Activated CD4-positive, alpha-beta T cell treated with anti-CD3 and anti-CD28 coated beads, Interleukin-2, amount 50 U/mL, for 1 hour (primary cell): ENCODE measurements around the gene IL22RA2.

ENCODE experiments used
- DNase-seq: peaks from one replicate; pipeline ENCODE4 v3.0.0-alpha.2; 2020

IL22RA2 gene

DNA sequence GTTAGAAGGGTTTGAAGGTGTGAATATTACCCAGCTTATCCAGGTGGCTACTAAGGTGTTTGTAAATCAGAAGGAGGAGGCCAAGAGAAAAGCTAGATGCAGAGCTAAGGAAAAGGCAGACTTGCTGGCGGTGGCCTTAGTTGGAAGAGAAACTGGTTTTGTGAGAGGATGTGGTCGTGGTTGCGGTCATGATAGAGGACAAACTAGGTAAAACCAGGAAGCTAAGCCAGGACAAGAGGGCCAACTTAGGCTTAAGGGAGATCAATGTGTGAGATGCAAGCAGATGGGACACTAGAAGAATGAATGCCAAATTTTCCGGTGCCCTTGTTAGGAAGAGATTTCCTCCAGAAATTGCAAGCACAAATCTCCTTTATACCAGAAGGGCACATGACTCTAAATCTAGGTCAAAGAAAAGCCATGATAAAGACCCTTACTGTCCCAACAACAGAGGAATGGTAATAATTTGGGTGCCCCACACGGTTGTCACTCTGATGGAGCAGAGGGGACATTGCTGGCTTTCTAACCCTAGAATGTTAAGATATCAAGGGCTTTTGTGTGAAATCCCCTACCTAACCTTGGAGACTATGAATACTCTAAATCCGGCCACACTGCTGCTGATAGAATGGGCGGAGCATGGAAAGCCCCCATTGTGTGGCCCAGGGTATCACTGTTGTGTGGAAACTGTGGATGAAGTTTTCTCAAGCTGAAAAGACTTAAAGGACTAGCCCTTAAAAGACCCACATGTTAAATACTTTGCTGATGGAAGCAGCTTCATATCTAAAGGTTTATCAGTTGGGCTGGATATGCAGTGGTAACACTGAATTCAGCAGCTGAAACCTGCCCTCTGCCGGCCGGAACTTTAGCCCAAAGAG is 7.8 kb downstream of the IL22RA2 start:
- DNase-seq: peak; percentile 24

DNA sequence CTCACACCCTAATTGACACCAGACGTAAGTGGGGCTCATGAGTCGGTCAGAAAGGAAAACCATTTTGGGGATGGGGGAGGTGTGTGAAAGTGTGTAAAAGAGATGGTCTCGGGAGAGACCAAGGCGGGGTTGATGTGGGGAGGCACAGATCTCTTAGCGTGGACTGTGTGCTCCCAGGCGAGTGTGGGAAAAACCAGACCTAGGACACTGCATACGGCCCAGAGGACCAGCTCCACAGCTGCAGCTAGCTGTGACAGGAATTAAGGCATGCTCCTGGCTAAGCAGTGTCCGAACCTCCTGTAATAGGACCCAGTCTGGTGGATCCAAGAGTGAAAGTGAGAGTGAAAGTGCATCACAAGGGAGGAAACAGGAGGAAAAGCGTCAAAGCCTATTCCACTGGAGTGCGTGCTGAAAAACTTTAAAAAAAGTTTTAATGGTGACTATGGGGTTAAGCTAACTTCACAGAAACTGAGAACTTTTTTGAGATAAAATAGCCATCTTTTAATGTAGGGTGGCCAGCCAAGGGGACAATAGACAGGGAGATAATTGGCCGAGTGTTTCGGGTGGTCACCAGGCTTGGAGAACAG is 9.6 kb downstream of the IL22RA2 start:
- DNase-seq: no peak

DNA sequence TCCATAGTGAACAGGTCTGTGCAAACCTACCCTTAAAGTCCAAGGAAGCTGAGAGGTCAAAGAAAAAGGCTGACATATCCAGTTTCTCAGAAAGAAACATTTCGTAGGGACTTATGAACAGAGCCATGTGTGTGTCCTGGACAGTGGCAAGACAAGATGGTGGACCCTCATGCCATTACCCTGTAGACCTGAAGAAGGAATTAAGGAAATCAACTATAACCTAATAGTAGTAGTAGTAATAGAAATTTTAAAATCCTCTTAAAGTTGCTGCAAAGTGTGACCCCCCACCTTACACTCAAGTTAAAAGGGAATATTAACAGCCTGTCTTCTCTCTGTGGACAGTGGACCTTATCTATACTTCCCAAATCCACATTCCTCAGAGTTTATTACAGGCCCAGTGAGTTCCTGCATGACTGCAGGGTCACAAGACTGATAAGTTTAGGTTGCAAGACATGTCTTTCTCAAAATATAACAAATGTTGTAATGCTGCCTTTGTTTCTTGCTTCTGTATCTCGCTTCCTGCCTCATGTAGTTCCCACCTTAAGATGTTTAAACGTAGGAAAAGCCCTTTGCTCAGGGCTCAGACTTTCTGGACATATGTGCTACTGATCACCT is 10.6 kb downstream of the IL22RA2 start:
- no peak for DNase-seq

DNA sequence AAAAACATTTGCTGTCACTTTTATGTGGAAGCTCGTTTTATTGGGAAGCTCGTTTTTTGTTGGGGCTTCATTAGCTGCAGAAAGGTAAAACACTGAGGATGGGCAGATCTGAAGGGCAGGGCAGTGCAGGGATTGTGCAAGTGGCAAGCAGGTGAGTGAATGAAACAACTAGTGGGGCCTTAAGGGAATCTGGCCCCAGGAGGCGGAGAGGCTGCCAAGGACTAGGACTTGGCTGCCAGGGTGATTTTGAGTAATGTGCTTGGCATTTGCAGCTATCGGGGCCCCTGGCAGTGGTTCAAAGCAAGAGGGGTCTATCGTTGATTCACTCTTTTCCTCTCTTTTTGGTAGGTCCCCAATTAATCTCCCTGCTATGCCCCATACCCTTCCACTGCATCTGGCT is 11.5 kb downstream of the IL22RA2 start:
- no peak for DNase-seq

DNA sequence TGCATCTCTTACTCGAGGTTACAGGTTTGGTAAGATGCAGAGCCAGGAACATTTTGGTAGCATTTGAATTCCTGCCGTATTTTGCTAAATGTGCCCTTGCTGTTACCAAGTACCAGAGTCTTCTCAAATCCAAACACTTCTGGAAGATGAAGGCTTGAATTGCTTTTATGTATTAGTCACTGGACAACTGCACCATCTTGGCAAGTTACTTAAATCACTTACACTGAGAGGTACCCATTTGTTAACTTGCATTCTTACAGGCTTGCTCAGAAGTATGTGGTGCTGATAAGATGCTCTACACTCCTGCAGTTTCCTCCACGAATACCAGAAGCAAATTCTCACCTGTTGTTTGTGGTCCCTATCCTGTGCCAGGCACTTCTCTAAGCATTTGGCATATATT is 12.7 kb downstream of the IL22RA2 start:
- no peak for DNase-seq

DNA sequence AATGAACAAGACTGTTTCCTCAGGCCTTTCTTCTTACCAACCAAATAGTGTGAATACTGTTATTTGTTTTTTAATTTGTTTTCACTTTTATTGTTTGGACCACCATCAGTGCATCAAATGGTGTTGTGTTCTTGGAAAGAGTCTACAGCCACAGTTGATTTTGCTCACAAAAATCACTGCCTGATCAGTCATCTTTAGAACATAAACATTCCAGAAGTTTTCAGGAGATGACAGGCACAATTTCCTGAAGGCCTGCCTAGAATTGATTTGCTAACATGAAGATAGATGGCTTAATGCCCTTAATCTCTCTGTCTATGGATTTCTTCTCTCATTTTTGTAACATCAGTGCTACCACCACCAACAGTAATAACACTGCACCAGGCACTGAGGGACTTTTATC is 13.5 kb downstream of the IL22RA2 start:
- DNase-seq: no peak

DNA sequence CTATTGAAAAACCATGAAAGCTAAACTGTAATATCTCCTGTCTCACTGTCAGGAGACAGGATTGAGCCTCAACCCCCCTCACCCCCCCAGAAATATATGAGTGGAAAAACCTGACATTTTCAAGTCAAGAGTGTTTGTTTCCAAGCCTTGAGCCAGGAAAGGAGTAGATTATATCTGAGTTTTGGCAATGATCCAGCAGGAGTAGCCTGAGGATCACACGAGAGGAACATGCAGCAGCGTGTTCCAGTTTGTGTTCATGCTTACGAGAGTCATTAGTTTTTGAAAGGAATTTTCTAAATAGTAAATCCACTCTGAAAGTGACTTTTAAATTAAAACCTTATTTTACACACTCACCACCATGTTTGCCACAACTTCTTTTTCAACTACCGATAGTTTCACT is 15.8 kb downstream of the IL22RA2 start:
- no peak for DNase-seq

DNA sequence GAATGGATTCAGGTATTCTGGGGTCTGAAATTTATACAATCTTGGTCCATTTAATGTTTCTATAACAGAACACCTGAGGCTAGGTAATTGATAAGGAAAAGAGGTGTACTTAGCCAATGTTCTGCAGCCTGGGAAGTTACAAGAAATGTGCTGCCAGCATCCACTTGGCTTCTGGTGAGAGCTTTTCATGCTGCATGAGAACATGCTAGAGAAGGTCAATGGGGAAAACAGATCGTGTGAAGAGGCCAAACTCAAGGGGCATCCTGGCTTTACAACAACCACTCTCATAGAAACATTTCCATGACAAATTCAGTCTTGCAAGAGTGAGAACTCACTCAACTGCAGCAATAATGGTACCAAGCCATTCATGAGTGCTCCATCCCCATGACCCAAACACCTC is 16.8 kb downstream of the IL22RA2 start:
- no peak for DNase-seq

DNA sequence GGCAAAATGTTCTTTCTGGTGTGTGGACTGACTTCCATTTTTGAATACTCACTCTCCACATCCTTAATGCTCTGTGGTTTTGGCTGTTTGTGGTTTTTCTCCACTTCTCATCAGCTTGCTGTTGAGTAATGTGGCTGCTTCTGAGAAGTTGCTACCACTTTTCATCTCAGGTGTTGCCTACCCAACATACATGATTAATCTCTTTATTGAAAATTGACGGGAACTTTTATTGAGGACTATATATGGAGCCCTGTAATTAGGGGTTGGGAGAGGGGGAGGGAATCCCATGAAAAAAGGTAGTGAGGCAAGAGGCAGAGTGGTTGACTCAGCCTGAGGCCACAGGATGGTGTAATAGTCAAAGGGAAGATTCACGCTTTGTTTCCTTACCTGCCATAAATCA is 17.6 kb downstream of the IL22RA2 start:
- no peak for DNase-seq

DNA sequence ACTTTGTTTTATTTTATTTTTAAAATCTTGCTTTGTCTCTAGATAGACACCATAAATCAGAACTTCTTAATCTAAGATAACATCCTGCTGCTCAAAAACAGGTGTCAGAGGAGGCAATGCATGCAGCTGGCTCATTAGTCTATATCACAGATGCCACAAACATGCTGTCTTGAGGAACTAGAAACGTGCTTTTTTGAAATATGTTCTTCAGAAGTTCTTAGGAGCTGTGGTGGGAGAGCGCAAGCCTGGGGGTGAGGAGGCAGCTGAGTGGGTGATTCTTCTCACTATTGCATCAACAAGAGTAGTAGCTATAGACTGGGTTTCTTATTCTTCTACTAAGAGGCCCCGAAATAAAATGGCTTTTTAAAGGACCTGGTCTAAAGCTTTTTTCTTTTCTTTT is 23.4 kb downstream of the IL22RA2 start:
- DNase-seq: no peak

DNA sequence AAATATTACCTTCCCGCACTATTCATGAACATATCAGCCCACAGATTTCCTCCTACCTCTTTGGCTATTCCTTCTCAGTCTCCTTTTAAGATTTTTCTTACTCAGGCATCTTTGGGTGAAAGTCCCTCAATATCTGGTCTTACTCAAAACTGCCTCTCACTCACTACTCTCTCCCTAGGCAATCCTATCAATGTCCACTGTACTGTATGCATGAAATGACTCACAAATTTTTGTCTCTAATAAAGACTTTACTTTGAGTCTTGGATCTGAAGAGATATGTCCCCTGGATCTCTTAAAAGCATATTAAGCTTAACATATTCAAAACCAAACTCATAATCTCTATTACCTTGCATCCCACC is 24.4 kb downstream of the IL22RA2 start:
- no peak for DNase-seq

DNA sequence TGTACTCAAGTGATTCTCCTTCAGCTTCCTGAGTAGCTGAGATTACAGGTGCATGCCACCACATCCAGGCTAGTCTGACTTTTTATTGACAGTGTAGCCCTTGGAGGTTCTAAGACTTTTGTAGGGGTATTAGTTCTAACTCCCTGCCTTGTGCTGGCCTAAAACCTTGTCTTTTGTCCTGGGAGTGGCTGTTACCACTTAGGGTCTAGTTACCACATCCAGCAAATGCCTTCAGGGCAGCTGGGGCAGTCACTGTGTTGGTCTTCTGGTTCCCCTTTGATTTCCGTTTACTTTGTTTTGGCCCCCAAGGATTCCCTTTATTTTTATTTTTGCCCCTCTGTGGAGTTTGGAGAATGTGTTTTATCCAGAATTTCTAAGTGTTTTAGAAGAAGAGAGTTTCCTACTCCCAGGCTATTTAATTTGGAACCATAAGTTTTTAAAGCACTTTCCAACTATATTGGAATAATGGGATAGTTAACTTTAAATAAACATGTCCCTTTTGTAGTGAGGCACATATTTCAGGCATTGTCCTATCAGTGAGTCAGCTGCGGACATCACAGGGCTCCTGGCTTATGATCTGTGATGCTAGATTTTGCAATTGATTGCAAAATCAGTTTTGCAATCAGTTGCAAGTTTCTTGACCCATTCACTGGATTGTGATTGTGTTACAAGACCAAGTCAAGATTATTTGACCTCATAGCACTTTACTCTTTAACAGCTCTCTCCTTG is 25.0 kb downstream of the IL22RA2 start:
- no peak for DNase-seq

DNA sequence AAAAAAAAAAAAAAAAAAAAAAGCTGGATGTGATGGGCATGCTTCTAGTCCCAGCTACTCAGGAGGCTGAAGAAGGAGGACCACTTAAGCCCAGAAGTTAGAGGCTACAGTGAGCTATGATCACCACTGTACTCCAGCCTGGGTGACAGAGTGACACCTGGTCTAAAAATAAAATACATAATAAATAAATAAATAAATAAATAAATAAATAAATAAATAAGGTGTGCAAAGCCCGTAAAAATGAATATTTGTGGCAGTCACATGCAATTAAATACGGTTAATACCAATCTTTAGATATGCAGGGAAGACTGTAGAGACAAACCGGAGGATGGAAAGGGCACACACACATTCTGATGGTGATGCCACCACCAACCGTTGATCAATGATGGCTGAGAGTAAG is 26.2 kb downstream of the IL22RA2 start:
- DNase-seq: no peak

DNA sequence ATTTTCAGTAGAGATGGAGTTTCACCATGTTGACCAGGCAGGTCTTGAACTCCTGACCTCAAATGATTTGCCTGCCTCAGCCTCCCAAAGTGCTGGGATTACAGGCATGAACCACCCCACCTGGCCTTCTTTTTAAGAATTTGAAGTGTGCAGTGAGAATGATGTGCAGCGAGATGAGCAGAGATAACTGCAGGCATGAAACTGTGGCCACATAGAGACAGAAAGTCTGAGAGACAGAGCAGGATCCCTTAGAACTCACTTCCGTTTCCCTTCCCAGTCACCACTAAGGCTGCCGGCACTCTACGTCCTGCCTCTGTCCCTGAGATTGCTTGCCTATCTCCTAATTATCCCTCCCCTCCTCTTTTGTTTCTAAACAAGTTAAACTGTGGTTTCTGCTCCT is 27.2 kb downstream of the IL22RA2 start:
- DNase-seq: no peak

DNA sequence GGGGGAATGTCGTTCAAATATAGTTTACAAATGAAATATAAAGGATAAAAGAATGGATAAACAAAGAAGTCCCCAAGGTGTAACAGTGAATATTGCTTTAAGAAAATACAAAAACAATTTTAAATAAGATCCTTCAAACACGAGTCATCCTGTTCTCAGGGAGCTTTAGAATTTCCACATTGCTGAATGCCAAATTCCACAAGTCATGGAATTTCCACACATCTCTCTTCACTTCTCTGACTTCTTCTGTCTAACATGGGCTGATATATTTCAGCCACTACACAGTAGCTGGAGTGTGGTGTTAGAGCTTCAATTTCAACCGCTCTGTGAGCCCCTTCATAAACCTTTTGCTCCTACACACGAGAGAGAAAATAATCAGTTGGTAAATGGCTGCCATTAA is 28.0 kb downstream of the IL22RA2 start:
- DNase-seq: no peak

DNA sequence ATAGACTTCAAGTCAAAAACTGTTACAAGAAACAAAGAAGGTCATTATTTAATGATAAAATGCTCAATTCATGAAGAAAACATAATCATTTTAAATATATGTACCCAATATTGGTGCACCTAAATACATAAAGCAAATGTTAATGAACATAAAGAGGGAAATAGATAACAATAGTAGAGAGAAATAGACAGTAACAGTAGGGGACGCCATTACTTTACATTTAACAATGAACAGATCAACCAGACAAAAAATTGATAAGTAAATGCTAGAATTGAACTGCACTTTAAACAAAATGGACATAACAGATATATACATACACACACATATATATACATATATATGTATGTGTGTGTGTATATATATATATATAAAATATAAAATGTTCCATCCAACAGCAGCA is 37.4 kb downstream of the IL22RA2 start:
- DNase-seq: no peak

DNA sequence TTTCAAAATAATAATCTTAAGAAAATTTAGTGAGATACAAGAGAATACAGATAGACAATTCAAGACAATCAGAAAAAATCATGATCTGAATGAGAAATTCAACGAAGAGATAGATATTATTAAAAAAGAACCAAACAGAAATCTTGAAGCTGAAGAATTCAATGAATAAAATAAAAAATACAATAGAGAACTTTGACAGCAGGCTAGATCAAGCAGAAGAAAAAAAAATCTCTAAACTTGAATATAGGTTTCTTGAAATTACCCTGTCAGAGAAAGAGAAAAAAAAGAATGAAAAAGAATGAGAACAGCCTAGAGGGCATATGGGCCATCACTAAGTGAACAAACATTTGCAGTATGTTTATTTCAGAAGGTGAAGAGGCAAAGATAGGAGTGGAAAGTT is 39.0 kb downstream of the IL22RA2 start:
- no peak for DNase-seq

DNA sequence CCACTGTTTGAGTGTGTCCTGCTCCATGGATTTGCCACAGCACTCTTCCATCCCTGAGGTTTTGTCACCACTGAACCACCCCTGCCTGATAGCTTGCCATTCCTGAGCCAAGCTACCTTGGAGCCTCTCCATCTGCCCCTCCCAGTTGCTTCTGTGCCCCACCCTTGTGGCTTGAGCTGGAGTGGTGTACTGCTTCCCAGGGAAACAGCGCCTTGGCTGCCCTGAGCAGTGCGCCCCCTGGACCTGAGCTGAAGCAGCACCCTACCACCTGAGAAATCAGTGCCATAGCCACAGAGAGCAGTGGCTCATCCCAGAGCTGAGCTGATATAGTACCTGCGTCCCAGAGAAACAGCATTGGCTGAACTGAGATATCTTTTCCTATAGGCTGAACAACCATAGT is 40.3 kb downstream of the IL22RA2 start:
- DNase-seq: no peak

DNA sequence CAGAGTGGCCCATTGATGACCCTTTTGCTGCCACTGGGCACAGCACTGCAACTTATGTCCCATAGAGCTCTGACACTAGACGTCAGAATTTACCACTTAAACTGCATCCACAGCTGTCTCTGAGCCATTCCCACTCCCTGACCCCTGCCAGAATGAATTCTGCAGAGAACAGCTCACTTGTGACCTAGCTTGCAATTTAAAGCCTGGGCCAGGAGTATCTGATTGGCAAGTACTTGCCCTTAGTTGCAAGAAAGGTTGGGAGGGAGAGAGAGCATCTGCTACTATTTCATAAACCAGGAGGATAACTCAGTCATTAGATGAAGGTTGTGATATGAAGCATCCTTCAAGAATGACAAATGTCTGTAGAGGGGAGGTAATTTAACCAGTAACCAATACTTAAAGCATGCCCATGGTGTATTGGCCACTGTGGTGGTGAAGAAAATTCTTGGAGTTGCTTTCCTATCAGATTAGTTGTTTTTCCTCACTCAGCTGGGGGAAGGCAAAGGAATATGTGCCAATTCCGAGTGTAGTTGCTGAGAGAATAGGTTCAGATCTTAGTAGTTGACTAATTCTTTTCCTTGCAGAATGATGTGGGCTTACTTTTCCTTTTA is 46.5 kb downstream of the IL22RA2 start:
- DNase-seq: no peak

DNA sequence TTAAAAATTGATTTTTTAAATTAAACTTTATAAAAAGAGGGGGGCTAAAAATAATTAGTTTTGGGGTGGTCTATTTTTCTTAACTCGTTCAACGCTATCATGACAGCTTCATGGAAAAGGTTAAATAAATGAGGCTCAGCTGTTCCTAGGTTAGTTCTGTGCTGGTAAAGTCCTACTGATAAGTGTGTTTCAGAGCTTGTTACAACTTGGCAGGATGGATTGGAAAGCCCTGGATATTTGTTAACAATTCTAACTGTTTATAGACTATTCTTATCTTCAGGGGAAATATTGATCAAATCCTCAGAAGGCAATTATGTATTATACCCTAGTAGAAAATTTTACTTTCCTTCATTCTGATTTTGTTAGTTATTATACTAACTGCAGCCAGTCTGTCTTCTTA is 50.4 kb downstream of the IL22RA2 start:
- no peak for DNase-seq

DNA sequence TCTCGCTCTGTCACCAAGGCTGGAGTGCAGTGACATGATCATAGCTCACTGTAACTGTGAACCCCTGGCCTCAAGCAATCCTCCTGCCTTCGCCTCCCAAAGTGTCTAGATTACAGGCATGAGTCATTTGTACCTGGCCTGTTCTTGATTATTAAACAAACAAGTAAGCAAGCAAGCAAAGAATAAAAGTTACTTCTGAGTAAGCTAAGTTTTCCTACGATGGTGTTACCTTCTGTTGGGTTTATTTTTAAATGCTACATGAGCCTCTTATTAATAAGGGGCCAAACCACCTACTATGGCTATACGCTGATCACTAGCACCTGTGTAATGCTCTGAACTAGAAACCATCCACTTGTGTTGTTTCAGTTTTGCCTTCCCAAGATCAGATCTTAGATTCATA is 50.8 kb downstream of the IL22RA2 start:
- no peak for DNase-seq

DNA sequence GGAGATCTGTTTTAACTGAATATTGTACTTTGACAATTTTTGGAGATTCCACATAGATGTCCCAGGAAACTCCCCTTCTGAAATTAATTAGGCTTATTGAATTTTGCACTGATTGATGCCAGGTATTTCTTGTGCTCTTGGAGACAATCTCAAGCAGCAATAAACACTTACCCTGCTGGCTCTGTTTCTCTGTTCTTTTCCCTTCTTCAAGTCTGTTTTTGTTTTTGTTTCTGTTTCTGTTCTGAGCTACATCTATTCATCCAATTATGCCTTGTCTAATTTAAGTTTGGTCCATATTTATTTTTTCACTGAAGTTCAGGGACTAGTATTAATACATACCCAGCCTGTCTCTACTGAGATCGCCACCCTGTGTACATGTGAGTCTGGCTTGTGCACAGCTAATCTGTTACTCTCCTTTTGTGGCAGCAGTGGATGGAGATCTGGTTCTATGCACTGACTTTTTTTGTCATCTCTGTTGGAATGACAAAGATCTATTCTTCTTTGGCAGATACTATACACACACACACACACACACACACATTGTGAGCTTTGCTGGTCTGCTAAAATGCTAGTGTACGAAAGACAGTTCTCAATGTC is 51.9 kb downstream of the IL22RA2 start:
- no peak for DNase-seq

DNA sequence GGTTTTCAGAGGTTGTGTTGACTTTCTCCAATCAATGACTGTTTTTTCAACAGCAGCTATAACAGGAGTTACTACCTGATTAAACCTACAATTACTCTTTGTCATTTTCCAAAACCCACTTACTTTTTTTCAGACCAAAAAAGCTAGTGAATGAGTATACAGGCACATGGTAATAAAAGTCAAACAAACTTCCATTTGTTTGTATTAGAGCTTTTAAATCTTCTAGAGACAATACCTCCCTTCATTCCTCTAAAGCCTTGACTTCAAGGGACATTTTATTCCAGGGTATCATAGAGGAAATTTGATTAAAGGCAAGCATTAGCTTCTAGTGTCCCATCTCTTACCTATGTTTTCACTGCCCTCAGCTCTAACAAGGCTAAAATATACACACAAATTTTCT is 52.7 kb downstream of the IL22RA2 start:
- DNase-seq: no peak
